HG03280 (cell line): ENCODE data around the gene CYP2W1.
A peak's percentile ranks its signal among the peaks of the same experiment; 100 is the strongest.

Source experiments
- ATAC-seq: cut with Tn5 transposase; IDR thresholded peaks from one replicate; pipeline ENCODE4 v1.9.1; 2021; ENCODE audit warnings: mild to moderate bottlenecking, moderate library complexity; ENCODE audit not compliant: unreplicated experiment

The CYP2W1 gene

GRCh38 chr7:966291-967069, 16.5 kb upstream of the CYP2W1 start:
- no peak for ATAC-seq

GRCh38 chr7:967361-968082, 15.5 kb upstream of the CYP2W1 start:
- no peak for ATAC-seq

DNA sequence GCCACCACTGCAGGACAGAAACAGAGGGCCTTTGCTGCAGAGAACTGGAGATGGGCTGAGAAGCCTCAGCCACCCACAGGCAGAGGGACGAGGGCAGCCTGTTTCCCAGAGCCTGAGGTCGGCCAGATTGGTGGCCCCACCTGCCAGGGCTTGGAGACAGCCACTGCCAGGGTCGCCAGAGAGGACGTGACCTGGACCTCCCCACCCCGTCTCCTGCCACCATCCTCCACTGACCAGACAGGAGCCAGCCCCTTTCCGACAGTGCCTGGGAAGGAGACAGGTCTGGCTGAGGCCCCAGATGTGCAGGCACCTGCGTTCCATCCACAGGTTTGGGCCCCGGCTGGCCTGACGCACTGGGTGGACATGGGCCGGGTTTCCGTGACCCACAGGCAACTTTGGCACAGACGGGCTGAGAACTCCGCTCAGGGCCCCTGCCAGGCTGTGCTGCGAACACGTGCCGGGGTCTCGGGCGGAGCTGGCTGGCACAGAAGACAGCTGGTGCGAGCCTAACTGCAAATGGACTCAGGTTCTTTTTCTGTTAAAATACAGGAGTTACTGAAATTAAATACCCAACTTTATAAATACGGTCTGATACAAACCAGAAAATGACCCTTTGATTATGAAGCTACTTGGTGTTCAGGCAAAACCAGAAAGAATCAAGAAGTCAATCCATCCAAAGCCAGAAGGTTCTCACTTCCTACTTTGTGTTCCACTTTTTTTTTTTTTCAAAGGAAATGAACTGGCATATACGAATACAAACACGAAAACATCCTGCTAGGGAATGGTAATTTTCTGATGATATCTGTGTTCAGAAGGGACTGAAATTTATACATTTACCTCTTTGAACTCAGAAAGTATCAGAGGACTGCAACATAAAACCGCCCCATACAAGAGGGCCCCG, 14.5 kb upstream of the CYP2W1 start:
- no peak for ATAC-seq

GRCh38 chr7:969403-969802, 13.6 kb upstream of the CYP2W1 start:
- no peak for ATAC-seq

- ATAC-seq, result no peak
Observed at GRCh38 chr7:970744-971143, 12.2 kb upstream of the CYP2W1 start.

- ATAC-seq, result no peak
Observed at GRCh38 chr7:972110-972509, 10.9 kb upstream of the CYP2W1 start.

DNA sequence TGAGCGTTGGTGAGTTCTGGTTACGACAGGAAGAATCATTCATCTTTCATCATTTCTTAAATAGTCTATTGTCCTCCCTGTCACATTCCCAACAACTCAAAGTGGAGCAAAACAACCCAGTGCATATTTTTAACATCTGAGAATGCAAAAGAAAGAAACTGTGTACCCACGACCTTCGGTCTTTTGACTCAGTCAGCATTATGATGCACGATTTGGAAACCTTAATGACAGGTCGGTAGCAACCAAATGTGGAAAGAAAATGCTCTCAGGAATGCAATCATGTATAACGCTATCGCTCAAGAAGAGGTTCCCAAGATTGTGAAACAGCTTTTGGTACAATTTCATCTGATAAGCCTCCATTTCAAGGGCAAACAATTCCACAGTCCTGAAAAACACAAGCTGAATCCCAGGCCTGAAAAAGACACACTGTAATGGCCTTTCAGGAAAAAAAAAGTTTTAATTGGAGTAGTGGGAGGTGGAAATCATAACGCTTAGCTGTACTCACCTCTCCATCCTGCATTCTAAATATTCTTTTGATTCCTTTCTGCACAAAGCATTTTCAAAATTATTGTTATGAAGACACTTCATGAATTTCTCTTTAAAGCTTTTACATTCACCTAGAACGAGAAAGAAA, 10.2 kb upstream of the CYP2W1 start:
- no peak for ATAC-seq

GRCh38 chr7:973312-973711, 9.7 kb upstream of the CYP2W1 start:
- ATAC-seq, result no peak

DNA sequence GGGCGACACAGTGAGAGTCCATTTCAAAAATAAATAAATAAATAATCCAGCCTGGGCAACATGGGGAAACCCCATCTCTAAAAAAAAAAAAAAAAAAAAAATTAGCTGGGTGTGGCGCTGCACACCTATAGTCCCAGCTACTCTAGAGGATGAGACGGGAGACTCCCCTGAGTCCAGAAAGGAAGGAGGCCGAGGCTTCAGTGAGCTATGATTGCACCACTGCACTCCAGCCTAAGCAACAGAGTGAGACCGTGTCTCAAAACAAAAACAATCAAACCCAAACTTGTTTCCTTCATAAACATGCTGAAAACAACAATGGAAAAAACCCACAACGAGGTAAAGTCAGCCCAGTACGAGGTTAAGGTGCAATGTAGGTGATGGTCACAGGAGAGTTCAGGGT, 8.8 kb upstream of the CYP2W1 start:
- ATAC-seq, result no peak

GRCh38 chr7:974820-975681, 7.9 kb upstream of the CYP2W1 start, which contains the start of gene COX19:
Gene COX19, minus strand, starts transcription at chr7:975549. Its CDS starts 40 bp downstream, at chr7:975509.
- peak; percentile 82 for ATAC-seq

DNA sequence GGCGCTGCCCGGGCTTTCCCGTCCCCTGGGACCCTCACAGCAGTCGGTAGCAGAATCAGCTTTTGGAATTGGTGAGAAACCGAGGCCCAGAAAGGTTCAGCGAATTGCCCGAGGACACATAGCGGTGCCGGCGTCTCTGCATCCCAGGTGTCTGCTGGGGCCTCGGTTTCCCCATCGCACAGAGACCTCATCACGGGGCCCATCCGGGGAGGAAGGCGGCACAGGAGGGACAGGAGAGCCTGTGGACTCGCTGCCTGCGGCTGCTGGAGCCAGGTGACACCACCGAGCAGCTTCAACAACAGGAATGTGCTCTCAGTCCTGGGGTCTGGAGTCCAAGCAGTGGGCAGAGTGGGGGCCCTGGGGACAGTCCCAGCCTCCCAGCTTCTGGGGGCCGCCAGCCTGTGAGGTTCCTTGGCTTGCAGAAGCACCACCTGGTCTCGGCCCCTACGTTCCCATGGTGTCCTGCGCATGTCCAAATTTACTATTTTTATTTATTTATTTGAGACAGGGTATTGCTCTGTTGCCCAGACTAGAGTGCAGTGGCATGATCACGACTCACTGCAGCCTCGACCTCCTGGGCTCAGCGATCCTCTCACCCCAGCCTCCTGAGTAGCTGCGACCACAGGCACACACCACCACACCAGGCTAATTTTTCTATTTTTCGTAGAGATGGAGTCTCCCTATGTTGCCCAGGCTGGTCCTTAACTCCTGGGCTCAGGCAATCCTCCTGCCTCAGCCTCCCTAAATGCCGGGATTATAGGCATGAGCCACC, 7.1 kb upstream of the CYP2W1 start:
- no peak for ATAC-seq

GRCh38 chr7:976901-977325, 6.1 kb upstream of the CYP2W1 start:
- no peak for ATAC-seq

GRCh38 chr7:977326-978048, 5.5 kb upstream of the CYP2W1 start:
- no peak for ATAC-seq

DNA sequence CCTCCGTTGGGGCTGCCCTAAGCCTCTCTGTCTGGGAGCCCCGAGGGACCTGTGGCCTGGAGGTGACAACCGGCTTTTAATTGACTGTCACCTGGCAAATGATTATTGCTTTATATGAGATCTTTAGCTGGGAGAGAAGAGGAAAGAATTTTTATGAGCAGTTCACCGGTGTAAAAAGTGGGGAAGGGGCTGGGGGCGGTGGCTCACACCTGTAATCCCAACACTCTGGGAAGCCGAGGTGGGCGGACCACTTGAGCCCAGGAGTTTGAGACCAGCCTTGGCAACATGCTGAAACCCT, 5.0 kb upstream of the CYP2W1 start:
- no peak for ATAC-seq

DNA sequence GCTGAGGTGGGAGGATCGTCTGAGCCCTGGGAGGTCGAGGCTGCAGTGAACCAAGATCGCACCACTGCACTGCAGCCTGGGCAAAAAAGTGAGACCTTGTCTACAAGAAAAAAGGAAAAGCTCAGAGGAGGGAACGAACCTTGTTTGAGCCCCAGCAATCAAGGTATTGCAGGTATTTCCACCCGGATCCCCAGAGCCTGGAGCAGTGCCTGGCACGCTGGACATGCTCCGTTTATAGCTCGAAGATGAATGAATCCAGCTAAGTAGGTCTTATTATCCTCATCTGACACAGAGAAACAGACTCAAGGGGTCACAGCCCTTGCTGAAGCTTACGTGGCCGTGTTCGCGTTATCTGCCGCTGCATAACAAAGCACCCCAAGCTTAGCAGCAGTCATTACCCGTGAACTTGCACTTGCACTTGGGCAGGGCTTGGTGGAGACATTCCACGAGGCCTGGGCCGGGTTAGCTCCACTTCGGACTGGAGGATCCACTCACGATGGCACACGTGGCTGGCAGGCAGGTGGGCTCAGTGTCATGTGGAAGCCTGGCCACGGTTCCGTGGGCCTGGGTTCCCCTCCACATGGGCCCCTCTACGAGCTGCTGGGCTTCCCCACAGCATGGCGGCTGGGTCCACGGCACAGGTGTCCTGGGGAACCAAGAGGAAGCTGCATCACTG, 4.4 kb upstream of the CYP2W1 start:
- no peak for ATAC-seq

DNA sequence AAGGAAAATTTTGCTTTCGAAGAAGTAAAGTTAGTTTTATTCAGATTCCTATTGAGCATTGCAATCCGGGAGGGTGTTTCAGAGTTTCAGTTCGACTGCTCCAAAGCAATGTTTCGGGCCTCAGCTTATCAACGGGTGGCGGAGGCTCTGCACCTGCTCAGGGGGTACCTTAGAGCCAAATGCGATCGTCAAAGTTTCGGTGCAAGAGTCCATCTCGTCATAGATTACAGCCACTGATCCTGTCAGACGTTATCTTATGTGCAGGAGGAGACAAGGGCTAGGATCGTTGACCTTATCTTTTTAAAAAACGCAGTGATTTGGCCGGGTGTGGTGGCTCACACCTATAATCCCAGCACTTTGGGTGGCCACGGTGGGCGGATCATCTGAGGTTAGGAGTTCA, 3.8 kb upstream of the CYP2W1 start:
- ATAC-seq, result no peak

DNA sequence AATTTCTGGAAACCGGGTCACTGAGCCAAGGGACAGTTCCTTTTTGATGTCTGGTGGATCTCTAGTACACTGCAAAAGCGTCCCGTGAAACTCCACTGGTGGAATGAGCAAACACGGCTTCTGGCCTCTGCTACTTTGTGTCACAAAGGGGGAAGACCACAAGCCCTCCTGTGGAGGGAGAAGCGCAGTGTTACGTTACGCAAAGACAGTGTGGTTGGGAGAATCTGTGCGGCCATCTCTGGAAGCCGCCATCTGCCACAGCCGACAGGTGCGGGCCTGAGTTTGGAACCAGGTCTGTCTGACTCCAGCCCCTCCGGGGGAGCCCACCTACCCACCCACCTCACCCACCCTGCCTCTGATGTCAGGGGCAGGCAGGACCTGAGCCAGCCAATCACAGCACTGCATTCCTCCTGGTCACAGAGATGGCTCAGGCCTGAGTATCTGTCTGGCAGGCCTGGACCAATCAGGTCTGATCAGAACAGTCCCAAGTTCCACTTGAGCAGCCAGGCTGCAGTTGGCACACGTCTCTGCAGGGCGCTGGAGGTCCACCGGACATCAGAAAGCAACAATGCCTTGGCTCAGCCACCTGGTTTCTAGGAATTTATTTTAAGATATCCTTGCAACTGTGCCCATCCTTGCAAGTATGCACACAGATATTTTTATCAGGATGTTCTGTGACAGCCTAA, 3.0 kb upstream of the CYP2W1 start:
- ATAC-seq, result no peak
